ENCODE measurements around the gene TBL2.
A peak's percentile ranks its signal among the peaks of the same experiment; 100 is the strongest.
"Not testable (repeated sequence)": the region's sequence is repeated elsewhere in the genome, so short reads cannot be mapped to it uniquely, and the experiment has no call there.

TBL2 gene

DNA sequence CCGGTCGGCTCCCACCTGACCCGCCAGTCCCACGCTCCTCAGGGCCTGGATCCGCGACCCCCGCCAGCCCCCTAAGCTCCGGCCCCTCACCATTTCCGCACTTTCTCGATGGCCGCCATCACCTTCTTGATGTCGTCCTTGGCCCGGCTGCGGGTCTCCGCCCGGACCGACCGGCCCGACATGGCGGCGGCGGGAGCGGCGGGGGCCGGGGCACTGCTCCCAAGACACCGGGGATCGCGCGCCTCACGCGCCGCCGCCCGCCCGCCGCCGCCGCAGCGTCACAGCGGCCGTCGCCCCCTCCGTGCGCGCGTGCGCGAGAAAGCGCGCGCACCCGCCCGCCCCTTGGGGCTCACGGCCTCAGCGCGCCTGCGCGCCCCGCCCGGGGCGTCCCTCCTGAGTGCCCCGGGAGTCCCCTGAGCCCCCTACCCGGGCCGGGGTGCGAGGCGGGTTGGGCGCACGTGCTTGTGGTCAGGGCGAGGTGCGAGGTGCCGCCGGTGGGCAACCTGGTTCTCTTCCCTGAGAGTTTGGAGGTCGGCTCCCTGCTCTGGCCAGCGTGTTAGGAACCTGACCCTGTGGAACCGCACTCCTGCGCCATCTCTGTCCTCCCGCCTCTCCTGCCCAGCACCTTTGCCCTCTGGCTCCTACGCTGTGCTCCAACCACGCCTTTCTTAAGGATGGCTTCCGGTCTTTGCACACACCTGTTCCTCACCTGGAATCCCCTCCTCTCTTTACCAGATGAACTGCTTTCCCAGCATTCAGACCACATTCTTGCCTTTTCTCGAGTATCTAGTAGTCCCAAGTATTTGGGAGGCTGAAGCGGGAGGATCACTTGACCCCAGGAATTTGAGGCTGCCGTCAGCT is 20.8 kb downstream of the TBL2 start, which contains the start of gene BCL7B:
Gene BCL7B, minus strand, starts transcription at position 294 of the 861 bp plus-strand sequence. Its CDS starts 112 bp downstream, at position 182.
- CTCF ChIA-PET = interaction anchor here (0.5 to 1.5 kb wide), 5 partner anchors 20 to 514 kb away, joined by 3 to 4 read pairs (median 3); partner anchors contain the start of gene TBL2
- H3K4me1 ChIP-seq (ENCODE audit: control extremely low read depth in 1 of 4, control insufficient read depth in 4 of 4, insufficient read depth in 4 of 4, low read length in 3 of 4) = peaks cover 4 to 33% (median 21%) of the 10 kb centered on the region in 4 experiments
- POLR2A ChIA-PET = interaction anchor here (1.1 to 1.8 kb wide), 2 partner anchors 35 to 49 kb away, joined by 4 to 5 read pairs; partner anchors contain the start of gene BAZ1B
- DNase-seq = peak; percentile 62 to 83 (median 80)
- H3K4me3 ChIP-seq (ENCODE audit: control insufficient read depth in 1 of 7, extremely low read depth in 1 of 7, insufficient read depth in 4 of 7, low read depth in 2 of 7, low read length in 6 of 7) = peak within 1 kb of the TSS; percentile 51 to 96 (median 83)
- H3K27ac ChIP-seq (ENCODE audit: insufficient read depth in 1 of 2, low read depth in 1 of 2, low read length in 2 of 2, poor library complexity in 1 of 2, severe bottlenecking in 2 of 2) = peak within 1 kb of the TSS; percentile 88 to 93
- no peaks in the 10 kb centered on the region for H3K9me3 ChIP-seq (ENCODE audit: control extremely low read depth in 1 of 5, control insufficient read depth in 4 of 5, insufficient read depth in 2 of 5, low read depth in 1 of 5, low read length in 4 of 5)
- no peaks in the 10 kb centered on the region for H3K27me3 ChIP-seq (replicated peaks in 2 of 5; ENCODE audit: control insufficient read depth in 4 of 5, insufficient read depth in 5 of 5, low read length in 4 of 5)
- peaks cover 2 to 17% (median 8%) of the 10 kb centered on the region in 4 experiments for H3K36me3 ChIP-seq (ENCODE audit: control insufficient read depth in 4 of 4, insufficient read depth in 4 of 4, low read length in 3 of 4)
- WGBS (ENCODE audit: insufficient coverage) = 7% methylated on average over 82 of the region's 83 CpGs

GRCh38 chr7:73557108-73557396 is 21.3 kb downstream of the TBL2 start:
- ChIA-PET CTCF (interaction anchor here (1.0 to 1.3 kb wide), 5 partner anchors 10 to 50 kb away, joined by 3 to 4 read pairs (median 4); no protein-coding TSS in a partner anchor), POLR2A (interaction anchor here (0.7 to 1.8 kb wide), 3 partner anchors 35 to 1657 kb away, joined by 4 to 5 read pairs (median 4); partner anchors contain the start of gene BAZ1B)
- H3K36me3 ChIP-seq (ENCODE audit: control insufficient read depth in 4 of 4, insufficient read depth in 4 of 4, low read length in 3 of 4) = peaks cover 2 to 20% (median 11%) of the 10 kb centered on the region in 4 experiments
- H3K27ac ChIP-seq (ENCODE audit: insufficient read depth in 1 of 2, low read depth in 1 of 2, low read length in 2 of 2, poor library complexity in 1 of 2, severe bottlenecking in 2 of 2) = peak overlapping the region; percentile 88 to 93
- no peaks in the 10 kb centered on the region for H3K9me3 ChIP-seq (ENCODE audit: control extremely low read depth in 1 of 5, control insufficient read depth in 4 of 5, insufficient read depth in 2 of 5, low read depth in 1 of 5, low read length in 4 of 5)
- DNase-seq = peak; percentile 91 to 96 (median 95)
- 0% methylated on average over 22 of the region's 36 CpGs for WGBS (ENCODE audit: insufficient coverage)
- peaks cover 4 to 33% (median 21%) of the 10 kb centered on the region in 4 experiments for H3K4me1 ChIP-seq (ENCODE audit: control extremely low read depth in 1 of 4, control insufficient read depth in 4 of 4, insufficient read depth in 4 of 4, low read length in 3 of 4)
- H3K27me3 ChIP-seq (replicated peaks in 2 of 5; ENCODE audit: control insufficient read depth in 4 of 5, insufficient read depth in 5 of 5, low read length in 4 of 5) = no peaks in the 10 kb centered on the region
- H3K4me3 ChIP-seq (ENCODE audit: control insufficient read depth in 1 of 7, extremely low read depth in 1 of 7, insufficient read depth in 4 of 7, low read depth in 2 of 7, low read length in 6 of 7) = peak overlapping the region; percentile 51 to 96 (median 83)

DNA sequence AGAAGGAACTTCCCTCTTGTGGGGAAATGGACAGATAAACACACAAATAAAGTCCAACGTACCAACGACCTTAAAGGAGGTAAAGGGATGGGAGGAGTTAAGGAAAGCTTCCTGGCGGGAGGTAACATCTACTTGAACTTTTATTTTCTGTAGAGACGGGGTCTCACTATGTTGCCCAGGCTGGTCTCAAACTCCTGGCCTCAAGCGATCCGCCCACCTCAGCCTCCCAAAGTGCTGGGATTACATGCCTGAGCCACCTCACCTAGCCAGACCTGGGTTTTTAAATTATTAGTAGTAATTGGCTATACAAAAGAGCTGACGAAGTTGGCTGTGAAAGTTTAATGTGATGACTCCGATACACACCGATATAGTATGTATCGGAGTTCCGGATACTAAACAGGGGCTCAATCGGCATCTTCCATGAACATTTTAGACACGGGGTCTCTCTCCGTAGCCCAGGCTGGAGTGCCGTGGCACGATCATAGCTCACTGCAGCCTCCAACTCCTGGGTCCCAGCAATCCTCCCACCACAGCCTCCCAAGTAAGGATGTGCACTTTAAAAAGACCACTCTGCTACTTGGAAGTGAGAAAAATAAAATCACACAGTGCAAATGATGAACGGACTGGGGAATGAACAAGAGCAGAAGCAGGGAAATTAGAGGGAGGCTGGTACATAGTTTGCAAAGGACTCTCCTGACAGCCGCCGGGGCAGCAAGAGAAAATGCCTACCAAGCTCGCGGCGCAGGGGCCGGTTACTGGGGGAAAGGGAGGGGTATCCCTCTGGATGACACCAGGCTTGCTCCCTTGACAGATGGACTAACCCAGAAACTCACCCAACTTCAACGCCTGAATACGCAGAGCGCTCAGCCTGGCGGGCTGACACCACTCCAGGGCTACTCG is 21.9 kb downstream of the TBL2 start:
- CTCF ChIA-PET = interaction anchor here (0.6 to 1.3 kb wide), 6 partner anchors 9 to 51 kb away, joined by 3 to 4 read pairs (median 4); no protein-coding TSS in a partner anchor

DNA sequence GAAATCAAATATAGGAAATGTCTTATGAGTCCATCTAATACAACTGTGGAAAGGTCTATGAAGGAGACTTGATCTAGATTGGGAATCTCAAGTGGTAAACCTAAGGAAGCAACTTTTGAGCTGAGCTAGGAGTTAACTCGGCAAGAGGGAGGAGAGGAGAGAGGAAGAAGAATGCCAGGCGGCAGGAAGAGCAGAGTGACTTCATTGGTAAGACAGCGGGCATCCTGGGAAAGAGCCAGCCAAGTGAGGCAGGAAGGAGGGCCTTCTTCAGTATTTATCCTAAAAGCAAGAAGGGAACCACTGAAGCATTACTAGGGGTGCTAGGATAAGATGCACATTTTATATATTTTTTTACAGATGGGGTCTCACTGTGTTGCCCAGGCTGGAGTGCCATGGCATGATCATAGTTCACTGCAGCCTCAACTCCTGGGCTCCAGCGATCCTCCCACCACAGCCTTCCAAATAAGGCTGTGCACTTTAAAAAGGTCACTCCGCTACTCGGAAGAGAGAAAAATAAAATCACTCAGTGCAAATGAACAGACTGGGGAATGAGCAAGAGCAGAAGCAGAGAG is 22.9 kb downstream of the TBL2 start:
- WGBS (ENCODE audit: insufficient coverage) = 86% methylated on average over 5 of the region's 6 CpGs
- Histone ChIP-seq H3K27me3 (replicated peaks in 2 of 5; ENCODE audit: control insufficient read depth in 4 of 5, insufficient read depth in 5 of 5, low read length in 4 of 5) (no peaks in the 10 kb centered on the region), H3K27ac (ENCODE audit: insufficient read depth in 1 of 2, low read depth in 1 of 2, low read length in 2 of 2, poor library complexity in 1 of 2, severe bottlenecking in 2 of 2) (peak overlapping the region in 1 of 2 experiments; percentile 93), H3K4me1 (ENCODE audit: control extremely low read depth in 1 of 4, control insufficient read depth in 4 of 4, insufficient read depth in 4 of 4, low read length in 3 of 4) (peaks cover 4 to 30% (median 21%) of the 10 kb centered on the region in 4 experiments), H3K36me3 (ENCODE audit: control insufficient read depth in 4 of 4, insufficient read depth in 4 of 4, low read length in 3 of 4) (peaks cover 7 to 30% (median 22%) of the 10 kb centered on the region in 4 experiments), H3K4me3 (ENCODE audit: control insufficient read depth in 1 of 7, extremely low read depth in 1 of 7, insufficient read depth in 4 of 7, low read depth in 2 of 7, low read length in 6 of 7) (peak overlapping the region in 4 of 7 experiments; percentile 80 to 96 (median 86)), H3K9me3 (ENCODE audit: control extremely low read depth in 1 of 5, control insufficient read depth in 4 of 5, insufficient read depth in 2 of 5, low read depth in 1 of 5, low read length in 4 of 5) (no peaks in the 10 kb centered on the region)
- DNase-seq = no peak
- CTCF ChIA-PET = no interaction called here
- POLR2A ChIA-PET = no interaction called here

More for the DNA sequence above, 21.9 kb downstream of the TBL2 start:
- Histone ChIP-seq H3K4me3 (ENCODE audit: control insufficient read depth in 1 of 7, extremely low read depth in 1 of 7, insufficient read depth in 4 of 7, low read depth in 2 of 7, low read length in 6 of 7) (peak overlapping the region; percentile 51 to 96 (median 83)), H3K4me1 (ENCODE audit: control extremely low read depth in 1 of 4, control insufficient read depth in 4 of 4, insufficient read depth in 4 of 4, low read length in 3 of 4) (peaks cover 4 to 33% (median 21%) of the 10 kb centered on the region in 4 experiments), H3K36me3 (ENCODE audit: control insufficient read depth in 4 of 4, insufficient read depth in 4 of 4, low read length in 3 of 4) (peaks cover 2 to 25% (median 16%) of the 10 kb centered on the region in 4 experiments), H3K9me3 (ENCODE audit: control extremely low read depth in 1 of 5, control insufficient read depth in 4 of 5, insufficient read depth in 2 of 5, low read depth in 1 of 5, low read length in 4 of 5) (no peaks in the 10 kb centered on the region), H3K27me3 (replicated peaks in 2 of 5; ENCODE audit: control insufficient read depth in 4 of 5, insufficient read depth in 5 of 5, low read length in 4 of 5) (no peaks in the 10 kb centered on the region), H3K27ac (ENCODE audit: insufficient read depth in 1 of 2, low read depth in 1 of 2, low read length in 2 of 2, poor library complexity in 1 of 2, severe bottlenecking in 2 of 2) (peak overlapping the region; percentile 46 to 93)
- 45% methylated on average over 17 of the region's 28 CpGs for WGBS (ENCODE audit: insufficient coverage)
- DNase-seq = peak in 1 of 3 donors; percentile 15
- POLR2A ChIA-PET = interaction anchor here (0.7 to 1.8 kb wide), 3 partner anchors 34 to 1656 kb away, joined by 4 to 5 read pairs (median 4); partner anchors contain the start of gene BAZ1B

GRCh38 chr7:73550093-73550492 is 28.3 kb downstream of the TBL2 start:
- H3K27ac ChIP-seq (ENCODE audit: insufficient read depth in 1 of 2, low read depth in 1 of 2, low read length in 2 of 2, poor library complexity in 1 of 2, severe bottlenecking in 2 of 2); H3K9me3 ChIP-seq (ENCODE audit: control extremely low read depth in 1 of 5, control insufficient read depth in 4 of 5, insufficient read depth in 2 of 5, low read depth in 1 of 5, low read length in 4 of 5); H3K27me3 ChIP-seq (replicated peaks in 2 of 5; ENCODE audit: control insufficient read depth in 4 of 5, insufficient read depth in 5 of 5, low read length in 4 of 5); H3K4me3 ChIP-seq (ENCODE audit: control insufficient read depth in 1 of 7, extremely low read depth in 1 of 7, insufficient read depth in 4 of 7, low read depth in 2 of 7, low read length in 6 of 7); DNase-seq; POLR2A ChIA-PET; H3K4me1 ChIP-seq (ENCODE audit: control extremely low read depth in 1 of 4, control insufficient read depth in 4 of 4, insufficient read depth in 4 of 4, low read length in 3 of 4): not testable (repeated sequence)
- CTCF ChIA-PET = interaction anchor here (0.5 to 1.5 kb wide), 4 partner anchors 10 to 181 kb away, joined by 3 read pairs; no protein-coding TSS in a partner anchor
- peaks cover 13 to 62% (median 31%) of the 10 kb centered on the region in 4 experiments for H3K36me3 ChIP-seq (ENCODE audit: control insufficient read depth in 4 of 4, insufficient read depth in 4 of 4, low read length in 3 of 4)
- WGBS (ENCODE audit: insufficient coverage) = 100% methylated on average over 5 of the region's 5 CpGs

DNA sequence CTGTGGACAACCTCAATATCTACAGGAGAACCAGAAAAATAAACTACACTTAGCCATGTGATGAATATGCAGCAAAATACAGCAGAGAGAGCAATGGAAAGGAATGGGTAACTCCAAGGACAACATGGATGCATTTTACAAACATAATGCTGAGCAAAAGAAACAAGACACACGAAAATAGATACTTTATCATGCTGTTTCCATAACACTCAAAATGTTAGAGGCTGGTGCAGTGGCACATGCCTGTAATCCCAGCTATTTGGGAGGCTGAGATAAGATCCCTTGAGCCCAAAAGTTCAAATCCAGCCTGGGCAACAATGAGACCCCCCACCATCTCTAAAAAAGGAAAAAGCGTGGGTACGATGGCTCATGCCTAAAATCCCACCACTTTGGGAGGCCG is 29.2 kb downstream of the TBL2 start:
- WGBS (ENCODE audit: insufficient coverage) = no CpG with 5 or more reads among the region's 4 CpGs
- H3K9me3 ChIP-seq (ENCODE audit: control extremely low read depth in 1 of 5, control insufficient read depth in 4 of 5, insufficient read depth in 2 of 5, low read depth in 1 of 5, low read length in 4 of 5) = no peaks in the 10 kb centered on the region
- no peak for DNase-seq
- CTCF ChIA-PET = interaction anchor here (1.1 to 1.5 kb wide), 2 partner anchors 9 to 26 kb away, joined by 3 read pairs; no protein-coding TSS in a partner anchor
- no peak overlapping the region for H3K4me3 ChIP-seq (ENCODE audit: control insufficient read depth in 1 of 7, extremely low read depth in 1 of 7, insufficient read depth in 4 of 7, low read depth in 2 of 7, low read length in 6 of 7)
- peaks cover 16 to 60% (median 27%) of the 10 kb centered on the region in 4 experiments for H3K36me3 ChIP-seq (ENCODE audit: control insufficient read depth in 4 of 4, insufficient read depth in 4 of 4, low read length in 3 of 4)
- no peaks in the 10 kb centered on the region for H3K27me3 ChIP-seq (replicated peaks in 2 of 5; ENCODE audit: control insufficient read depth in 4 of 5, insufficient read depth in 5 of 5, low read length in 4 of 5)
- H3K27ac ChIP-seq (ENCODE audit: insufficient read depth in 1 of 2, low read depth in 1 of 2, low read length in 2 of 2, poor library complexity in 1 of 2, severe bottlenecking in 2 of 2) = no peak overlapping the region
- no peaks in the 10 kb centered on the region for H3K4me1 ChIP-seq (ENCODE audit: control extremely low read depth in 1 of 4, control insufficient read depth in 4 of 4, insufficient read depth in 4 of 4, low read length in 3 of 4)
- POLR2A ChIA-PET = no interaction called here
